Osteocyte (in vitro differentiated cells): Measurements from ENCODE around the gene WNT3A. TPM values are rescaled to one million over a fixed set of nuclear protein-coding genes. Genes with fewer than 3 reads are reported as not detected.

ENCODE experiments used
- DNase-seq: peaks from one replicate; pipeline ENCODE4 v3.0.0; 2021; ENCODE audit warnings: mixed read lengths; ENCODE audit not compliant: unreplicated experiment; ENCODE audit errors: extremely low spot score
- H3K27ac Mint-ChIP-seq: one replicate; pipeline ENCODE4 v1.8.0; 2021; ENCODE audit warnings: mild to moderate bottlenecking, mixed read lengths; ENCODE audit not compliant: unreplicated experiment
- H3K27me3 Mint-ChIP-seq: one replicate; pipeline ENCODE4 v1.8.0; 2021; ENCODE audit warnings: mixed read lengths; ENCODE audit not compliant: unreplicated experiment
- H3K36me3 Mint-ChIP-seq: one replicate; pipeline ENCODE4 v1.8.0; 2021; ENCODE audit warnings: mixed read lengths; ENCODE audit not compliant: unreplicated experiment
- H3K4me1 Mint-ChIP-seq: one replicate; pipeline ENCODE4 v1.8.0; 2021; ENCODE audit warnings: mixed read lengths; ENCODE audit not compliant: unreplicated experiment
- H3K4me3 Mint-ChIP-seq: one replicate; pipeline ENCODE4 v1.8.0; 2021; ENCODE audit warnings: mild to moderate bottlenecking, moderate library complexity, mixed read lengths; ENCODE audit not compliant: unreplicated experiment
- H3K9me3 Mint-ChIP-seq: one replicate; pipeline ENCODE4 v1.8.0; 2021; ENCODE audit warnings: mixed read lengths; ENCODE audit not compliant: unreplicated experiment
- long read RNA-seq: library from polyadenylated mRNA; unstranded; transcript quantifications from one replicate; pipeline ENCODE4 v2.0.0, GENCODE V29; 2021
- total RNA-seq: library from RNA; stranded (reverse); gene quantifications from 2 replicates; pipeline ENCODE4 v1.2.1, GENCODE V29; 2021
- TF ChIP-seq, protein P1 (sequence below): fragments of 200-600 bp; sonication (generic); IDR thresholded peaks from 2 replicates; pipeline ENCODE4 v1.5.0; 2021; ENCODE audit warnings: antibody characterized with exemption, mild to moderate bottlenecking, moderate library complexity

The WNT3A gene, protein sequence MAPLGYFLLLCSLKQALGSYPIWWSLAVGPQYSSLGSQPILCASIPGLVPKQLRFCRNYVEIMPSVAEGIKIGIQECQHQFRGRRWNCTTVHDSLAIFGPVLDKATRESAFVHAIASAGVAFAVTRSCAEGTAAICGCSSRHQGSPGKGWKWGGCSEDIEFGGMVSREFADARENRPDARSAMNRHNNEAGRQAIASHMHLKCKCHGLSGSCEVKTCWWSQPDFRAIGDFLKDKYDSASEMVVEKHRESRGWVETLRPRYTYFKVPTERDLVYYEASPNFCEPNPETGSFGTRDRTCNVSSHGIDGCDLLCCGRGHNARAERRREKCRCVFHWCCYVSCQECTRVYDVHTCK
- not detected in 2 replicates for total RNA-seq
- long read RNA-seq: 0 reads

DNA sequence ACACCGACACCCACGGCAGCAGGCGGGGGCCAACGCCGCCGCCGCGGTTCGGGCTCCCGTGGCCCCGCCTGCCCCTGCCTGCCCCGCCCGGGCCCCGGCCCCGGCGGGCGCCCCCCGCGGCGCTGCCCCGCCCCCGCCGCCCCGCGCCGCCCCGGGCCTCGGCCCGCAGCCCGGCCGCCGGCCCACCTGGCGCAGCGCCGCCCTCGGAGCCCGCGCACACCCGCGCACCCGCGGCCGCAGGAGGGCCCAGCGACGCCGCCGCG lies at the start of gene WNT3A:
TSS of gene WNT3A (plus strand) at position 213 of the 263 bp plus-strand sequence. CDS start 131 bp downstream, outside the sequence.
- H3K4me1 Mint-ChIP-seq: peaks cover 10% of the 10 kb centered on the region
- TF ChIP-seq, protein P1, sequence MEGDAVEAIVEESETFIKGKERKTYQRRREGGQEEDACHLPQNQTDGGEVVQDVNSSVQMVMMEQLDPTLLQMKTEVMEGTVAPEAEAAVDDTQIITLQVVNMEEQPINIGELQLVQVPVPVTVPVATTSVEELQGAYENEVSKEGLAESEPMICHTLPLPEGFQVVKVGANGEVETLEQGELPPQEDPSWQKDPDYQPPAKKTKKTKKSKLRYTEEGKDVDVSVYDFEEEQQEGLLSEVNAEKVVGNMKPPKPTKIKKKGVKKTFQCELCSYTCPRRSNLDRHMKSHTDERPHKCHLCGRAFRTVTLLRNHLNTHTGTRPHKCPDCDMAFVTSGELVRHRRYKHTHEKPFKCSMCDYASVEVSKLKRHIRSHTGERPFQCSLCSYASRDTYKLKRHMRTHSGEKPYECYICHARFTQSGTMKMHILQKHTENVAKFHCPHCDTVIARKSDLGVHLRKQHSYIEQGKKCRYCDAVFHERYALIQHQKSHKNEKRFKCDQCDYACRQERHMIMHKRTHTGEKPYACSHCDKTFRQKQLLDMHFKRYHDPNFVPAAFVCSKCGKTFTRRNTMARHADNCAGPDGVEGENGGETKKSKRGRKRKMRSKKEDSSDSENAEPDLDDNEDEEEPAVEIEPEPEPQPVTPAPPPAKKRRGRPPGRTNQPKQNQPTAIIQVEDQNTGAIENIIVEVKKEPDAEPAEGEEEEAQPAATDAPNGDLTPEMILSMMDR: no peak
- H3K9me3 Mint-ChIP-seq: no peaks in the 10 kb centered on the region
- H3K4me3 Mint-ChIP-seq: peak within 1 kb of the TSS; percentile 42
- H3K27ac Mint-ChIP-seq: no peak within 1 kb of the TSS
- H3K27me3 Mint-ChIP-seq: peaks cover 81% of the 10 kb centered on the region
- H3K36me3 Mint-ChIP-seq: no peaks in the 10 kb centered on the region
- DNase-seq: no peak

DNA sequence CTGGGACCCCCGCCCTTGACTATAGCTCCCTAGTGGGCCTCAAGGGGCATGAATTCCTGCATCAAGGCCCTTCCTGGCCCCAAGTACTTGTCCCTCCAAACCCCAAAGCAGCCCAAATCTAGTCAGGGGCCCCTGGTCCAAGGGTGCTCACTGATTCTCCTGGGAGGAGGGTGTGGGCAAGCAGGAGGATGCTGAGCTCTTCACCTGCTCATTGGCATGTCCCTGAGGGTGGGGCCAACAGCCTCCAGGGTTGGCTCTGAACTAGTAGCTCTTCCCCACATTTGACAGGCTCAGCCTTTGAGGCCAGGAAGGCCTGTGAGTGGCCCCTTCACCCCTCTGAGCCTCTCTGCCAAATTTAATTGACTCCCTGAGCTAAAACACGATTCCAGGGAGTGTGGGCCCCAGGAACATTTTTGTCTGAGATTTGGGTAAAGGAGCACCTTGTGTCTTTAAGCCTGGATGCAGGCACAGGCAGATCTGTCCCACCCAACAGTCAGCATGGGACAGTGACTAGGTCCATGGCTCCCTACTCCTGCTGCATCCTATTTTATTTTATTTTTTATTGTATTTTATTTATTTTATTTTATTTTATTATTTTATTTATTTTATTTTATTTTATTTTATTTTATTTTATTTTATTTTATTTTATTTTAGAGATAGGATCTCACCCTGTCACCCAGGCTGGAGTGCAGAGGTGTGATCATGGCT lies 48.0 kb upstream of the WNT3A start:
- no peak for DNase-seq
- H3K36me3 Mint-ChIP-seq: peaks cover 2% of the 10 kb centered on the region
- H3K4me3 Mint-ChIP-seq: no peak overlapping the region
- peaks cover 13% of the 10 kb centered on the region for H3K9me3 Mint-ChIP-seq
- H3K27me3 Mint-ChIP-seq: peaks cover 49% of the 10 kb centered on the region
- H3K4me1 Mint-ChIP-seq: peaks cover under 1% of the 10 kb centered on the region
- TF ChIP-seq, protein P1: no peak
- no peak overlapping the region for H3K27ac Mint-ChIP-seq

DNA sequence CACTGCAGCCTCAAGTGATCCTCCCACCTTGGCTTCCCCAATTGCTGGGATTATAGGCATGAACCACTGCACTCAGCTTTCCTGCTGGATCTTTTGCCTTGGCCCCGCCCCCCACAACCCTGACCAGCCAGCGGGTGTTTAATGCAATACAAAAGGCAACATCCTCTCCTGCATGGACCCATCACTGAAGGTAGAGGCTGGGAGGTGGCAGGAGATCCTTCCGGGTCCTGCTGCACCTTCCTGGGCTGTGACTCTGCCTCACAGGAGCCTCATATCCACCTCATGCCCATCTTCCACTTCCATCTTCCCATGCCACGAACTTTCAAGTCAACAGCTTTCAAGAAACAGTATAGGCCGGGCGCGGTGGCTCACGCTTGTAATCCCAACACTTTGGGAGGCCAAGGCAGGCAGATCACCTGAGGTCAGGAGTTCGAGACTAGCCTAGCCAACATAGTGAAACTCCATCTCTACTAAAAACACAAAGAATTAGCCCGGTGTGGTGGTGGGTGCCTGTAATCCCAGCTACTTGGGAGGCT lies 47.4 kb upstream of the WNT3A start:
- Mint-ChIP-seq H3K4me3 (no peak overlapping the region), H3K4me1 (no peaks in the 10 kb centered on the region)
- DNase-seq: no peak

DNA sequence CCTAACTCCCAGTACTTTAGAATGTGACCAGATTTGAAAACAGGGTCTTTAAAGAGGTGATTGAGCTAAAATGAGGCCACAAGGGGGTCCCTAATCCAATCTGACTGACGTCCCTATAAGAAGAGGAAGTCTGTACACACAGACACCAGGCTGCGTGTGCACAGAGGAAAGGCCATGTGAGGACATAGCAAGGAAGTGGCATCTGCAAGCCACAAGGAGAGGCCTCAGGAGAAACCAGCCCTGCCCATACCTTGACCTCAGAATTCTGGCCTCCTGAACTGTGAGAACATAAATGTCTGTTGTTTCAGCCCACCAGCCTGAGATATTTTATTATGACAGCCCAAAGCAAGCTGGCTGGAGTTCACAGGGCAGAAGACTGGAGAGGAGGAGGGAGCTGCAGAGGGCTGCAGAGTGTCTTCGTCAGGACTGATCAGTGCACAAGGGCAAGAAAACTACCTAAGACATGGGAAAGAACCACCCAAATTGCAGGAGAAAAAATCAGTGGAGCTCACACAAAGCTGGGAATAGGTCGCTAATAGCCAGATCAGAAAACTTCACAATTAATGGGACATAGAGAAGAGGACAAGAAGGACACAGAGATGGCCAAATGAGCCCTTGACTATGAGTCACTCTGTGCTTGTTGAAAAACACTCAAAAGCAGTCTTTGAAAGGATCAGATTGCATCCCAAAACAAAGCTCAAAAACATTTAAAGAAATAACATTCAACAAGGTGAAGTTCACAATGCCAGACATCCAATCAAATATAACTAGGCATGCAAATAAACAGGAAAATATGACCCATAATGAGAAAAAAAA lies 44.9 kb upstream of the WNT3A start:
- H3K9me3 Mint-ChIP-seq: peaks cover 4% of the 10 kb centered on the region
- H3K27me3 Mint-ChIP-seq: peaks cover 38% of the 10 kb centered on the region
- no peaks in the 10 kb centered on the region for H3K4me1 Mint-ChIP-seq
- H3K27ac Mint-ChIP-seq: no peak overlapping the region
- no peaks in the 10 kb centered on the region for H3K36me3 Mint-ChIP-seq
- TF ChIP-seq, protein P1: no peak
- no peak overlapping the region for H3K4me3 Mint-ChIP-seq
- no peak for DNase-seq

More for the DNA sequence above, 47.4 kb upstream of the WNT3A start:
- H3K27ac Mint-ChIP-seq: no peak overlapping the region
- H3K9me3 Mint-ChIP-seq: peaks cover 13% of the 10 kb centered on the region
- H3K36me3 Mint-ChIP-seq: peaks cover 2% of the 10 kb centered on the region
- H3K27me3 Mint-ChIP-seq: peaks cover 53% of the 10 kb centered on the region
- TF ChIP-seq, protein P1: no peak
